CD4-positive, alpha-beta T cell treated with Interleukin-15 for 4 hours (primary cell): ENCODE data around the gene STAB1.

ENCODE experiments used
- DNase-seq: peaks from one replicate; pipeline ENCODE4 v3.0.0-alpha.2; 2020; ENCODE audit warnings: low spot score

Gene STAB1

DNA sequence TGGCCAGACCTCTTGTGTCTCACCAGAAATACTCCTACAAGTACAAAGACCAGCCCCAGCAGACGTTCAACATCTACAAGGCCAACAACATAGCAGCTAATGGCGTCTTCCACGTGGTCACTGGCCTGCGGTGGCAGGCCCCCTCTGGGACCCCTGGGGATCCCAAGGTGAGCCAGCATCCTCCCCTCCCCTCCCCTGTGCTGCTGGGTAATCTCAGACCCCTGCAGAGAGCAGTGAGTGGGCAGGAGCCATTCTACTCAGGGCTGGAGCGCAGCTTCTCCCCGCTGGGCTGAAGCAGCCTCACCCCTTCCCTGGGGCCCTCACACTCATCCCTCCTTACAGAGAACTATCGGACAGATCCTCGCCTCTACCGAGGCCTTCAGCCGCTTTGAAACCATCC, 9.8 kb downstream of the STAB1 start:
- DNase-seq, result no peak

DNA sequence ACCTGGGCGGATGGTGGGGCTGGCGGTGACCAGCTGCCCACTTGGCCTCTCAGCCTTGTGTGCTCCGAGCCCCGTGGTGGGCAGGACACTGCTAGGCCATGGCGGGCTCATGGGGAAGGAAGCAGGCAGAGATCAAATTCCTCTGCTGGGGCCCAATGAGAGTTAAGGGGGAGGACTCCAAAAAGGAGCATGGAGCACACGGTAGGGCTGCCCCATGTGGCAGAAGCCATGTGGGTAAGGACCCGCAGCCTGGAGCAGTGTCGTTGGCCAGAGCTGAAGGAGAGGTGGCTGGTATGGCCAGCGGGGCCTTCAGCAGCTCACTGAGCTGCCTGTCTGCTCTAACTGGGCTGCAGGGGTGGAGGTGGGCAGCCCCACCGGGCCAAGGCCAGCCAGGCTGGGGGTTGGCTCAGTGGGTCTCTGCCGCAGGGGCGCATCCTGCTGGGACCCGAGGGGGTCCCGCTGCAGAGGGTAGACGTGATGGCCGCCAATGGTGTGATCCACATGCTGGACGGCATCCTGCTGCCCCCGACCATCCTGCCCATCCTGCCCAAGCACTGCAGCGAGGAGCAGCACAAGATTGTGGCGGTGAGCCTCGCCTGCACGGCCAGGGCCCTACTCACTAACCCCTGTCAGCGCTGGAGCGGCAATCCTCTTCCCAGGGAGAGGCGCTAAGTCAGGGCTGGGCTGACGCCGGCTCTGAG, 11.3 kb downstream of the STAB1 start:
- no peak for DNase-seq

DNA sequence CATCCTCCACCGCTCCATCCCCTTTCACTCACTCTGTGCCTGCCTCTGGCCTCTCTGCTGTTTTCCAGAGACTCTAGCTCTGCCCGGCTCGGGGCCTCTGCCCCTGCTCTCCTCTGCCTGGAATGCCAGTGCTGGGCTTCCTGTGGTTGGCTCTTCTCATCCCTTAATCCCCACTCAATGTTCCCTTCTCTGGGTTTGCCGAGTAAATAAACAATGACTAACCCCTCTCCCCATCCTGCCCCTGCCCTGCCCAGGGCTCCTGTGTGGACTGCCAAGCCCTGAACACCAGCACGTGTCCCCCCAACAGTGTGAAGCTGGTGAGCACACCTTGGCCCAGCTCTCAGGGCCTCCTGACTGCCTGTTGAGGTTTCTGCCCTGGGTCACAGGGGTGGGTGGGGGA, 12.2 kb downstream of the STAB1 start:
- DNase-seq, result no peak

GRCh38 chr3:52509753-52510328, 14.7 kb downstream of the STAB1 start:
- no peak for DNase-seq

DNA sequence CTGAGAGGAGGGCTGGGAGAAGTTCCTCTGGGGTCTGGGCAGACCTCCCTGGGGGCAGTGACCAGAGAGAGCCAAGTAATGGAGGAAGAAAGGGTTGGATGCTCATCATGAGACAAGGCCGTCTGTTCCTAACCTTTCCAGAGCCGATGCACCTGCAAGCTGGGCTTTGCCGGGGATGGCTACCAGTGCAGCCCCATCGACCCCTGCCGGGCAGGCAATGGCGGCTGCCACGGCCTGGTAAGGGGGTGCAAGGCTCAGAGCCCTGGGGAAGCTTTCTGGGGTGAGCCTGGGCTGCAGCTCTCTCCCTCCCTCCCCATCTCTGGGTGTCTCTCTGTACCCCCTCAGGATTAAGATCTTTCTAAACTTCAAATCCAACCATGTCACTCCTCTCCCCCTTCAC, 16.4 kb downstream of the STAB1 start:
- DNase-seq, result no peak

DNA sequence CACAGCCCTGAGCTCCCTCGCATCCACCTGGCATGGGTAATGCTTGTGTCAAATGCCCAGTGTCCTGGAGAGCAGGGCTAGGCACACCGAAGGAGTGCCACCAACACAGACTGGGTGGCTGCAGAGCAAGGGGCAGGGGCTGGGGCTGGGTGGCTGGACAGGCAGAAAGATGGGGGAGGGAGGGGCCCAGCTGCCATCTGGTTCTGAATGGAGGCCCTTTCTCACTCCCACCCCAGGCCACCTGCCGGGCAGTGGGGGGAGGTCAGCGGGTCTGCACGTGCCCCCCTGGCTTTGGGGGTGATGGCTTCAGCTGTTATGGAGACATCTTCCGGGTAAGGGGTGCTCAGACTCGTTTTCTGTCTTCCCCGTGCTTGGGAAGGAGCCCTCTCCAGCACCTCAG, 17.0 kb downstream of the STAB1 start:
- DNase-seq, result no peak

DNA sequence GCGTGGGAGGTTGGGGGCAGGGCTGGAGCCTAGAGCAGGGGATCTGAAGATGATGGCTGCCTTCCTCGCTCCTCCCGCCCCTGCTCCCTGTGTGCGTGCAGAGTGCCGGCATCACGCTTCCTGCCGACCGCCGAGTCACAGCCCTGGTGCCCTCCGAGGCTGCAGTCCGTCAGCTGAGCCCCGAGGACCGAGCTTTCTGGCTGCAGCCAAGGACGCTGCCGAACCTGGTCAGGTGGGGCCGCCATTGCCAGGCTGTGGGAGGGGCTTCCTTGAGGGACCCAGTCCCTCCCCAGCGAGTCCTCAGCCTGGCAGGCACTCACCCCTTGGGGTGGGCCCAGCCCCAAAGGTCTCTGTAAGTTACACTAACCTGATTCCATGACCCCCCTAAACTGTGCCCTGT, 17.6 kb downstream of the STAB1 start:
- DNase-seq, result no peak

DNA sequence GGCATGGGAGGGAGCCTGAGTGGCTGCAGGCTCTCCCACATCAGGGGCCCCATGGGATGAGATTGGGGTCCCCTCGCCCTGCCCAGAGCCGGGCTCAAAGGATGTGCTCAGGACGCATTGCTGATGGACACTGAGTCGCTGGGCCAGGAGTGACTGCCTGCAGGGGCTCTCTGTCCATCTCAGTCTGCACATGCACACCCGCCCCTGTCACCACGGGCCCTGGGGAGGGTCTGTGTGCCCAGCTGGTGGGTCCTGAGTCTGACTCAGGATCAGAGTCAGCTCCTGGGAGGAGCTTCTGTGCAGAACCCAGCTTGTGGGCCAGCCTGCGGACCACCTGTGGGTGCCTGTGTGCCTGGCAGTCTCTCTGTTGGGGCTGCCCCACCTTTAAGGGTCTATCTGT, 18.1 kb downstream of the STAB1 start:
- no peak for DNase-seq

GRCh38 chr3:52514576-52514975, 19.4 kb downstream of the STAB1 start:
- no peak for DNase-seq

DNA sequence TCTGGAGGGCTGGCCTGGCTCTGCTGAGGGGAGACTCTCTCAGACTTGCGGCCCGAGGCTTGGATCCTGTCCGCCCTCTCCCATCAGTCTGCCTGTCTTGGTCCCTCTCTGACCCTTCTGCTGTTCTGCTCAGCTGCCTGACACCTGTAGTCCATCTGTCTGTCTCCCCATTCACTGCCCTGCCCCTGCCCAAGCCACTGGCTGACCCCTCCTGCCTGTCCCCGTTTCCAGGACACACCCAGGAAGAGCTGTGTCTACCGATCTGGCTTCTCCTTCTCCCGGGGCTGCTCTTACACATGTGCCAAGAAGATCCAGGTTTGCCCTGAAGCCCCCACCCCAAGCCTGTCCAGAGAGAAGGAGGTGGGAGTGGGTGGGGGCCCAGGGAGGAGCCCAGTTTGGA, 20.1 kb downstream of the STAB1 start:
- no peak for DNase-seq

GRCh38 chr3:52516509-52517195, 21.5 kb downstream of the STAB1 start:
- DNase-seq, result no peak

DNA sequence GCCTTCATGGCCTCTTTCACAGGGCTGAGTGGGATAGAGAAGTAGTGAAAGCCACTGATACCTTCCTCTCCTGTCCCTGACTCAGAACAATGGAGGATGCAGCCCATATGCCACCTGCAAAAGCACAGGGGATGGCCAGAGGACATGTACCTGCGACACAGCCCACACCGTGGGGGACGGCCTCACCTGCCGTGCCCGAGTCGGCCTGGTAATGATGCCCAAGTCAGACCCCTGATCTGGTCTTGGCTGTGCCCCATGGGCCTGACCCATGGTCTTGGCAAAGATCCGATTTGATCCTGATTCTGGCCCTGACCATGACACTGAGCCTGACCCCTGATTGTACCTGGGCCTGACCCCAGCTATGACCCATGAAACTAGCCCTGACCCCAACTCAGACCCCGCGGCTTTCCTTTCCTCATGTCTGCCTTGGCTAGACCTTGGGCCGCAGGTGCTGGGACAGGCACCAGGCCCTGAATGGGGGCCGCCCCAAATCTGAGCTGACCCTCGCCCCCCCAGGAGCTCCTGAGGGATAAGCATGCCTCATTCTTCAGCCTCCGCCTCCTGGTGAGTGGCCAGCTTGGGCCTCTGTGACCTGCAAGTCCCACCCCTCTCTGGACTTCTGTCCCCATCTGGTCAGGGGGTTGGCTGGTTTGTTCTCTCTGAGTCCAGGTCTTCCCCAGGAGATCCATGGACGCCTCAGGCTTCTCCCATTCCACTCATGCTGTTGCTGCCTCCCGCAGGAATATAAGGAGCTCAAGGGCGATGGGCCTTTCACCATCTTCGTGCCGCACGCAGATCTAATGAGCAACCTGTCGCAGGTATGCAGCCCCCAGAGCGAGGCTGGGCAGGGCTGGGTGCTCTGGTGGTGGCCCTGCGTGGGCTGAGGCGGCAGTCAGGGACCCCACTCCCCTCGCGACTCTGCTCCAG, 22.9 kb downstream of the STAB1 start:
- no peak for DNase-seq

GRCh38 chr3:52518723-52519444, 23.7 kb downstream of the STAB1 start:
- DNase-seq, result no peak

- no peak for DNase-seq
Observed at GRCh38 chr3:52519445-52520140, 24.5 kb downstream of the STAB1 start.

DNA sequence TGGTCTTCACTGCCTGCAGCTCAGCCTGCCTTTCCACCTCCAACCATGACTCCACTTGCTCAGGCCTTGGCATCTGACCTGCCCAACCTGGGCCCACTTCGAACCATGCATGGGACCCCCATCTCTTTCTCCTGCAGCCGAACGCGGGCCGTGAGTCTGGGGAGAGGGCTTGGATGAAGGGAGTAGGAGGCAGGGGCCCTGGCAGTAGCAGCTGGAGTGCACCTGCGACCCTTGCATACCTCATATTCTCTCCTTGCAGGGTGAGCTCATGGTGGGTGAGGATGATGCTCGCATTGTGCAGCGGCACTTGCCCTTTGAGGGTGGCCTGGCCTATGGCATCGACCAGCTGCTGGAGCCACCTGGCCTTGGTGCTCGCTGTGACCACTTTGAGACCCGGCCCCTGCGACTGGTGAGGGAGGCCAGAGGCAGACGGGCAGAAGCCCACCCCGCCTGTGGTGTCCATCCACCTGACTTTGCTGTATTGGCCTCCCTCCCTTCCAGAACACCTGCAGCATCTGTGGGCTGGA, 25.1 kb downstream of the STAB1 start:
- no peak for DNase-seq

DNA sequence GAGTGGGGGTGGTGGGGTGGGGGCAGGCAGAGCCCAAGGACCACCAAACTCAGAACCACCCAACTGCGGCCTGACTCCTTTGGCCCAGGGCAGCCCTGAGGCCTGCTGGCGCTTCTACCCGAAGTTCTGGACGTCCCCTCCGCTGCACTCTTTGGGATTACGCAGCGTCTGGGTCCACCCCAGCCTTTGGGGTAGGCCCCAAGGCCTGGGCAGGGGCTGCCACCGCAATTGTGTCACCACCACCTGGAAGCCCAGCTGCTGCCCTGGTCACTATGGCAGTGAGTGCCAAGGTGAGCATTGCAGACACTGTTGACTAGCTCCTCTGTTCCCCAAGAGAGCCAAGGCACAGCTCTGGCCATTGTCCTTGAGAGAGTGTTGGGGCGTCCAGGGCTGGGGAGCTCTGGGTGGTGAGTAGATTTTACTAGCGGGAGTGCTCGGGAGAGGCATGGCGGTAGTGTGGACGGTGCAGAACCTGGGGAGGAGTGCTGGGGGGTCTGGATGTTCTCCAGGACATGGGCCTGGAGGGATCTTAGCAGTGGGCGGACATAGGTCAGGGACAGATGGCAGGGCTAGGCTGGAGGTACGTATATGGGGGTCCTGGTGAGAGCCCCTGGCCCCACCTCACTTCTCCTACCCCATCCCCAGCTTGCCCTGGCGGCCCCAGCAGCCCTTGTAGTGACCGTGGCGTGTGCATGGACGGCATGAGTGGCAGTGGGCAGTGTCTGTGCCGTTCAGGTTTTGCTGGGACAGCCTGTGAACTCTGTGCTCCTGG, 25.8 kb downstream of the STAB1 start:
- DNase-seq, result no peak

DNA sequence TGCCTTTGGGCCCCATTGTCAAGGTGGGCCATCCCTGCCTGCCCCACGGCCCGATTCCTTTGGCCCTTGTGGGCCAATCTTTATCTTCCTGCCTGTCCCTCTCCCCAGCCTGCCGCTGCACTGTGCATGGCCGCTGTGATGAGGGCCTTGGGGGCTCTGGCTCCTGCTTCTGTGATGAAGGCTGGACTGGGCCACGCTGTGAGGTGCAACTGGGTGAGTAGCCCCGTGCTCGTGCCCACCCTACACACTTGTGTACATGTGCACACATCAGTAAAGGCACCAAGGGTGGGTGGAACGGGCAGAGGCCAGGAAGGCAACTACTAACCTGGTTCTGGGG, 26.3 kb downstream of the STAB1 start:
- no peak for DNase-seq

DNA sequence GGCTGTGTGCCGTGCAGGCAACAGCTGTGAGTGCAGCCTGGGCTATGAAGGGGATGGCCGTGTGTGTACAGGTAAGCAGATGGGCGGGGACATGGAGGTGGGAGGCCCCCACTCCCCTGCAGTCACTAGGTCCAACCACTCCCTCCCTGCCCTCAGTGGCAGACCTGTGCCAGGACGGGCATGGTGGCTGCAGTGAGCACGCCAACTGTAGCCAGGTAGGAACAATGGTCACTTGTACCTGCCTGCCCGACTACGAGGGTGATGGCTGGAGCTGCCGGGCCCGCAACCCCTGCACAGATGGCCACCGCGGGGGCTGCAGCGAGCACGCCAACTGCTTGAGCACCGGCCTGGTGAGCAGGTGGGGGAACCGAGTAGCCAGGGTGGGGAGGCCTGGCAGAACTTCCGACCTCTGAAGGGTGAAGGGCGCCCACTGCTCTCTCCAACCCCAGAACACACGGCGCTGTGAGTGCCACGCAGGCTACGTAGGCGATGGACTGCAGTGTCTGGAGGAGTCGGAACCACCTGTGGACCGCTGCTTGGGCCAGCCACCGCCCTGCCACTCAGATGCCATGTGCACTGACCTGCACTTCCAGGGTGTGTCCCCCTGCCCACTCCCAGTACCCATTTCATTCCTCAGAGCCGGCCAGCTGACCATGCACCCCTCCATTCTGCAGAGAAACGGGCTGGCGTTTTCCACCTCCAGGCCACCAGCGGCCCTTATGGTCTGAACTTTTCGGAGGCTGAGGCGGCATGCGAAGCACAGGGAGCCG, 26.9 kb downstream of the STAB1 start:
- DNase-seq, result no peak

- DNase-seq, result no peak
Observed at GRCh38 chr3:52522651-52523251, 27.6 kb downstream of the STAB1 start.
